Right kidney (tissue), 1 donor: ENCODE data around the gene FGA.

ENCODE experiments used
- DNase-seq: peaks from one replicate; pipeline ENCODE4 v3.0.0-alpha.2; 2016

The FGA gene

GRCh38 chr4:154578919-154579318, 11.6 kb downstream of the FGA start:
- no peak for DNase-seq

- DNase-seq, result no peak
Measured at GRCh38 chr4:154577324-154577723, 13.2 kb downstream of the FGA start.

DNA sequence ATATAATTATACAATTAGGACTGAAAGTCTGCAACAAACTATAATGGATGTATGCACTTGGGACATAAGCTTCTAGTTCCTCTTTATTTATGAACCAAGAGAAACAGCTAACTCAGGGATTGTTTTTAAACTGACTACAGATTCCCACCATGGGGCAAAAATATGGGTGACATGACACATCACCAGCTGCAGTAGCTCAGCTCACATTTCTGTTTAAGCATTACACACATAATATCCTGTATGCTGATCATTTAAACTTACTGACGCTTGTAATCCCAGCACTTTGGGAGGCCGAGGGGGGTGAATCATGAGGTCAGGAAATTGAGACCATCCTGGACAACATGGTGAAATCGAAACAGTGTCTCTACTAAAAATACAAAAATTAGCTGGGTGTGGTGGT, 16.2 kb downstream of the FGA start:
- no peak for DNase-seq

- DNase-seq, result no peak
Measured at GRCh38 chr4:154573190-154573870, 17.2 kb downstream of the FGA start.

DNA sequence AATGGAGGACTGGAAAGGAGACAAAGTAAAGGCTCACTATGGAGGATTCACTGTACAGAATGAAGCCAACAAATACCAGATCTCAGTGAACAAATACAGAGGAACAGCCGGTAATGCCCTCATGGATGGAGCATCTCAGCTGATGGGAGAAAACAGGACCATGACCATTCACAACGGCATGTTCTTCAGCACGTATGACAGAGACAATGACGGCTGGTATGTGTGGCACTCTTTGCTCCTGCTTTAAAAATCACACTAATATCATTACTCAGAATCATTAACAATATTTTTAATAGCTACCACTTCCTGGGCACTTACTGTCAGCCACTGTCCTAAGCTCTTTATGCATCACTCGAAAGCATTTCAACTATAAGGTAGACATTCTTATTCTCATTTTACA, 21.0 kb downstream of the FGA start:
- DNase-seq, result no peak

DNA sequence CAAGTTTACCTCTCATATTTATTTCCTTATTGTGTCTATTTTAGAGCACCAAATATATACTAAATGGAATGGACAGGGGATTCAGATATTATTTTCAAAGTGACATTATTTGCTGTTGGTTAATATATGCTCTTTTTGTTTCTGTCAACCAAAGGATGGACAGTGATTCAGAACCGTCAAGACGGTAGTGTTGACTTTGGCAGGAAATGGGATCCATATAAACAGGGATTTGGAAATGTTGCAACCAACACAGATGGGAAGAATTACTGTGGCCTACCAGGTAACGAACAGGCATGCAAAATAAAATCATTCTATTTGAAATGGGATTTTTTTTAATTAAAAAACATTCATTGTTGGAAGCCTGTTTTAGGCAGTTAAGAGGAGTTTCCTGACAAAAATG, 21.5 kb downstream of the FGA start:
- DNase-seq, result no peak

DNA sequence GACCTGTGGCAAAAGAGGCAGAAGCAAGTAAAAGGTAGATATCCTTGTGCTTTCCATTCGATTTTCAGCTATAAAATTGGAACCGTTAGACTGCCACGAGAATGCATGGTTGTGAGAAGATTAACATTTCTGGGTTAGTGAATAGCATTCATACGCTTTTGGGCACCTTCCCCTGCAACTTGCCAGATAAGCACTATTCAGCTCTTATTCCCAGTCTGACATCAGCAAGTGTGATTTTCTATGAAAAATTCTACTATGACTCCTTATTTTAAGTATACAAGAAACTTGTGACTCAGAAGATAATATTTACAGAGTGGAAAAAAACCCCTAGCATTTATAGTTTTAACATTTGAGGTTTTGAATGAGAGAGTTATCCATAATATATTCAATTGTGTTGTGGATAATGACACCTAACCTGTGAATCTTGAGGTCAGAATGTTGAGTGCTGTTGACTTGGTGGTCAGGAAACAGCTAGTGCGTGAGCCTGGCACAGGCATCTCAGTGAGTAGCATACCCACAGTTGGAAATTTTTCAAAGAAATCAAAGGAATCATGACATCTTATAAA, 23.8 kb downstream of the FGA start:
- no peak for DNase-seq

DNA sequence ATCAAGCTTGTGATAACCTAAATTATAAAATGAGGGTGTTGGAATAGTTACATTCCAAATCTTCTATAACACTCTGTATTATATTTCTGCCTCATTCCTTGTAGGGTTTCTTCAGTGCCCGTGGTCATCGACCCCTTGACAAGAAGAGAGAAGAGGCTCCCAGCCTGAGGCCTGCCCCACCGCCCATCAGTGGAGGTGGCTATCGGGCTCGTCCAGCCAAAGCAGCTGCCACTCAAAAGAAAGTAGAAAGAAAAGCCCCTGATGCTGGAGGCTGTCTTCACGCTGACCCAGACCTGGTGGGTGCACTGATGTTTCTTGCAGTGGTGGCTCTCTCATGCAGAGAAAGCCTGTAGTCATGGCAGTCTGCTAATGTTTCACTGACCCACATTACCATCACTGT, 24.8 kb downstream of the FGA start:
- no peak for DNase-seq

DNA sequence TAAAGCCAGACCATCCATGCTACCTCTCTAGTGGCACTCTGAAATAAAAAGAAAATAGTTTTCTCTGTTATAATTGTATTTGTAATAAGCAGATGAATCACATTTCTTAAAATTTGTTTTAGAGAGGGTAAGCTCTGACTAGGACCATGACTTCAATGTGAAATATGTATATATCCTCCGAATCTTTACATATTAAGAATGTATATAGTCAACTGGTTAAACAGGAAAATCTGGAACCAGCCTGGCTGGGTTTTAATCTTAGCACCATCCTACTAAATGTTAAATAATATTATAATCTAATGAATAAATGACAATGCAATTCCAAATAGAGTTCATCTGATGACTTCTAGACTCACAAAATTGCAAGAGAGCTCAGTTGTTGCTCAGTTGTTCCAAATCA, 26.2 kb downstream of the FGA start:
- DNase-seq, result no peak

GRCh38 chr4:154562697-154563254, 27.8 kb downstream of the FGA start, which contains the start of gene FGB:
TSS of gene FGB (plus strand) at chr4:154563011. CDS start at chr4:154563019, 8 bp downstream.
- no peak for DNase-seq

DNA sequence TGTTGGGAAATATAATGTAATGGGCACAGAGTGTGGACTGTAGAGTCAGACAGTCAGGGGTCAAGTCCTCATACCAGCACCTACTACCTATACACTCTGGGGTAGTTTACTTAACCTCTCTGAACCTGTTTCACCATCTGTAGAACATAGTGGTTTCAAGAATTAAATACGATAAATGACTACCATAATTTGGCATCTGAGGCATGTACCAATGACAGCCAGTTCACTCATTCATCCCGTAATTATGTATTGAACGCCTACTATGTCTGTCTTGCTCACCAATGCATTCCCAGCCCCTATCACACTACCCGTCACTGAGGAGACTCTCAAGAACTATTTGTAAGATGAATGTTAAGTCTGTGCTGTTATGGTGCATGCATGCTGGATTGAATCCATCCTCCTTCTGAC, 29.7 kb downstream of the FGA start:
- no peak for DNase-seq

DNA sequence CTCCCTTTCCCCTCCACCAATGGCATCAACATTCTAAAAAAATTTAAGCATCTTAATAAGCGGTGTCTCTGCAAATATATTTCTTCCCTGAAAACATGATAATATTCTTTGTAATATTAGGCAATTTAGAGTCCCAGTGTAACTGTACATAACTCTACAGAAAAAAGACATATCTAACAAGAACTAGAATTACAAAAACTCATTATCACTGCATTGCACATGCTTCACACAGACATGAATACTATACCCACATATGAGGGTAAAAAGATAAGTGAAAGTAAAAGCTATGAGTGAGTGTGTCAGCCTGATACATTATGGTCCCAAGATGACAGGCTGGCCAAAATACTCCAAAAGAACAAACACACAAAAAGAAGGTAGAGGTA, 30.1 kb downstream of the FGA start:
- no peak for DNase-seq

- DNase-seq, result no peak
Measured at GRCh38 chr4:154559494-154560418, 30.8 kb downstream of the FGA start.

DNA sequence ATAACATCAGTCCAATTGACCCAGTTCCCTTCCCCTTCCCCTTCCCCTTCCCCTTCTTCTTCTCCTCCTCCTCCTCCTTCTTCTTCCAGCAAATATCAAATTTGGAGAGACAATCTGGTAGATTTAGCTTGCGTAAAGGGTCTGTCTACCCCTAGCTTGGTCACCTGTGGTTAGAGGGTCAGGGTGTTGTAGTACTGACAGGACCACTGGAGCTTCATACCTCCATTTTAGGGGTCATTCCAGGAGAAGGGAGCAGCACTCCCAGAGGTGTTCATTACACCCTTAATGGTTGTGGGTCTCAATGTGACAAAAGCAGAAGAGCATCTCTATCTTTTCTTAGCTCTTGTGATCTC, 31.4 kb downstream of the FGA start:
- DNase-seq, result no peak

- peak; percentile 37 for DNase-seq
Measured at GRCh38 chr4:154551872-154552686, 38.5 kb downstream of the FGA start.

DNA sequence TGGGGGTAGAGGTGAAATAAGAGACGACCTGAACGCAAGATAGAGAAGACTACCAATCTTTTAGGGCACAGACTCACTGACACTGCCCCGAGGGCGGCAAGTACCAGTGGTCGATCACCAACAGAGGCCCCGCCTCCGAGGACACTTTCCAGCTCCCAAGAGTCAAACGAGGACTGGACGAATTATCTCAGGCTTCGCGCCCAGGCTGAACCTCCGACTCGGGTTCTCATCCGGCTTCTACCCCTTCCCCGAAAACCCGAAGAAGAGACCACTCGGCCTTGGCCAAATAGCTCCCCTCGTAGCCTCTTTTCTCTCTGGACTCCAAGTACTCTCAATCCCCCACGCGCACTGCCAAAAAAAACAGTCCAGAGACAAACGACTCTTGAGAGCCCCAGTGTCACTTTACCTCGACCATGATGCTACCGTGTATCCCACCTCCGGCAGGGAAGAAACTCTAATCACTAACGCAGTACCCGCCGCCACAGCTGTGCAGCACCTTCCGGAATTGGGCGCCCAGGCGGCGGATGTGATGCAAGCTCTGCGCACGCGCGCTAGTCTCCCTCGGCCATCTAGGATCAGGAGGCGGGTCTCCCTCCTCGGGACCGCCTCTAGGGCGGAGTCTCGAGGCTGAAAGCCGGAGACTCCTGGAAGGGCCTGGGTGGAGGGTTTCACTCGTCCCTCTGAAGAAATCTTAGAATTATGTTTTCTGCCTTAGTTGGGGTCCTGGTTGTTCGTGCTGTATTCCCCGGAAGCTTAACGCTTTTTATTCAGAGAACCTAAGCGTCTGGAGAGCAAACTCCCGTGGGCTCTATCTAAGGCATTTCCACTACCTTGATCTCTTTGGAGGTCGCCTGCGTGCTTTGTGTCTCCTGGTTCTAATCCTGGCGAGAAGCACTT, 40.4 kb downstream of the FGA start, which contains the start of gene PLRG1:
Gene PLRG1, minus strand, starts transcription at position 507 of the 897 bp plus-strand sequence. Its CDS starts 92 bp downstream, at position 415.
- DNase-seq, result peak; percentile 86

DNA sequence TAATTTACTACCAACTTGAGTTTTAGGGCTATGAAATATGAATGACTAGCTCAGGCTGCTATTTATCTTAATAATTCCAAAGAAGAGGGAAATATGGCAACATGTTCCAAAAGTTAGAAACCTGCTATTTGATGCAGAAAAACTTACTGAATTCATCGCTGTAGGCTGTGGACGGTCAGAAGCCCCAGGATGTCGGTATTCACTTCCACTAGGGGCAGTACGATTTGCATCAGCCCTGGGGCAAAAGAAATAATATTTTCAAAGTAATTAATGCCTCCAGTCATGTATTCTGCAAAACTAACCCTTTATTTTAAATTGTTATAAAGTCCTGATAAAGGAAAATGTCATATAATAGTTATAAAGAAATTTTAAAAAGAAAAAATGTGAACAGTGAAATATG, 44.9 kb downstream of the FGA start:
- DNase-seq, result no peak

DNA sequence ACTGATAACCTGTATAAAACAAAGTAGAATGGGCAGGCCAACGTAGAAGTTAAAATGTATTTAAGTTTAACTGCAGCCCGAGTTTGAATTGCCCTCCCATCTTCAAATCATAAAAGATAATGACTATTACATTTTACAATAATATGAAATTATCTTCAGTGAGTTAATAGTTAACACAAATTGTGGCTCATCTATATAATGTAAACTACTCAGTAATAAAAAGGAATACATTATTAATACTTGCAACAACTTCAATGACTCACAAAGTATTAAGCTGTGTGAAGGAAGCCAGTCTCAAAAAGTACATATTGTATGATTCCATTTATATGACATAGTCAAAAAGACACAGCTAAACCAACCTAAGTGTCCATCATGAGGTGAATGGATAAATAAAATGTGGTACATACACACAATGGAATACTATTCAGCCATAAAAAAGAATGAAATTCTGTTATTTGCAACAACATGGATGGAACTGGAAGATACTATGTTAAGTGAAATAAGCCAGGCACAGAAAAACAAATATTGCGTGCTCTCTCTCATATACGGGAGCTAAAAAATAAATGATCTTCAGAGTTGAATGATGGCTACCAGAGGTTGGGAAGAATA, 48.2 kb downstream of the FGA start:
- no peak for DNase-seq
